PC-3 (cell line): Measurements from ENCODE around the gene GZF1. TPM values are rescaled to one million over a fixed set of nuclear protein-coding genes. Genes with fewer than 3 reads are reported as not detected.
A peak's percentile ranks its signal among the peaks of the same experiment; 100 is the strongest.

Experiments used
- ATAC-seq: fragments of 200-7000 bp; cut with Tn5 transposase; 2 replicates; pipeline ENCODE4 v1.9.1; 2020; ENCODE audit warnings: mild to moderate bottlenecking, moderate library complexity
- BruUV-seq: library from RNA; stranded (reverse); fragments of 400-500 nt; replicated peaks from 2 replicates; lab custom pipeline; 2021; lab: Mats Ljungman, UMichigan
- CTCF ChIA-PET: fragments of 300-600 bp; sonication (Branson Sonifier 250); formaldehyde crosslinking; loops from one replicate; lab custom pipeline; 2022; ENCODE audit warnings: antibody characterized with exemption; lab: Charles Lee
- POLR2A ChIA-PET: fragments of 300-600 bp; sonication (Branson Sonifier 250); formaldehyde crosslinking; loops from one replicate; lab custom pipeline; 2022; ENCODE audit warnings: antibody characterized with exemption; ENCODE audit not compliant: unreplicated experiment; lab: Charles Lee
- DNase-seq: peaks from one replicate; pipeline ENCODE4 v3.0.0-alpha.2; 2015
- H2AFZ ChIP-seq: fragments of 300-600 bp; sonication (generic); 2 replicates; pipeline ENCODE4 v1.6.0; 2016; ENCODE audit warnings: antibody characterized with exemption, low read length
- H3F3A ChIP-seq: fragments of 300-600 bp; sonication (generic); one replicate; pipeline ENCODE4 v1.6.0; 2017; ENCODE audit warnings: antibody characterized with exemption, low read length, control low read depth, mild to moderate bottlenecking; ENCODE audit not compliant: unreplicated experiment
- H3K27ac ChIP-seq: fragments of 300-600 bp; sonication (generic); 2 replicates; pipeline ENCODE4 v1.5.1; 2016; ENCODE audit warnings: mild to moderate bottlenecking, low read length
- H3K27me3 ChIP-seq: fragments of 300-600 bp; sonication (generic); 2 replicates; pipeline ENCODE4 v1.6.1; 2016; ENCODE audit warnings: low read length, mixed read lengths
- H3K36me3 ChIP-seq: fragments of 300-600 bp; sonication (generic); 2 replicates; pipeline ENCODE4 v1.6.1; 2016; ENCODE audit warnings: low read depth, mixed run types, low read length, mixed read lengths
- H3K4me1 ChIP-seq: fragments of 300-600 bp; sonication (generic); 2 replicates; pipeline ENCODE4 v1.5.1; 2016; ENCODE audit warnings: low read length; ENCODE audit not compliant: insufficient read depth
- H3K4me2 ChIP-seq: fragments of 300-600 bp; sonication (generic); 2 replicates; pipeline ENCODE4 v1.6.0; 2016; ENCODE audit warnings: low read length
- H3K4me3 ChIP-seq: fragments of 300-600 bp; sonication (generic); 2 replicates; pipeline ENCODE4 v1.5.1; 2016; ENCODE audit warnings: mild to moderate bottlenecking, low read length, mixed read lengths
- H3K79me2 ChIP-seq: fragments of 300-600 bp; sonication (generic); 2 replicates; pipeline ENCODE4 v1.6.1; 2017; ENCODE audit warnings: low read length, mixed read lengths
- H3K9ac ChIP-seq: fragments of 300-600 bp; sonication (generic); 2 replicates; pipeline ENCODE4 v1.6.0; 2016; ENCODE audit warnings: mild to moderate bottlenecking, low read length
- H3K9me2 ChIP-seq: fragments of 300-600 bp; sonication (generic); replicated peaks from 2 replicates; pipeline ENCODE4 v1.6.1; 2016; ENCODE audit warnings: mixed run types, low read length, mixed read lengths
- H3K9me3 ChIP-seq: fragments of 300-600 bp; sonication (generic); 2 replicates; pipeline ENCODE4 v1.6.1; 2016; ENCODE audit warnings: low read length, mixed read lengths
- H4K20me1 ChIP-seq: fragments of 300-600 bp; sonication (generic); 2 replicates; pipeline ENCODE4 v1.6.1; 2016; ENCODE audit warnings: low read length, mixed read lengths
- CTCF ChIP-seq: fragments of 300-600 bp; sonication (generic); conservative IDR thresholded peaks from 2 replicates; pipeline ENCODE4 v1.5.1; 2017; ENCODE audit warnings: antibody characterized with exemption, low read depth, mild to moderate bottlenecking, low read length
- EZH2 ChIP-seq: fragments of 300-600 bp; sonication (generic); IDR thresholded peaks from one replicate; pipeline ENCODE4 v1.6.1; 2017; ENCODE audit warnings: antibody characterized with exemption, mild to moderate bottlenecking, low read length; ENCODE audit not compliant: unreplicated experiment
- EZH2phosphoT487 ChIP-seq: fragments of 300-600 bp; sonication (generic); IDR thresholded peaks from 2 replicates; pipeline ENCODE4 v1.6.1; 2018; ENCODE audit warnings: mild to moderate bottlenecking, antibody characterized with exemption, low read length, borderline replicate concordance
- intact Hi-C: fragments of 100-400 bp; cut with micrococcal nuclease; formaldehyde crosslinking; loops from 2 replicates; pipeline ENCODE4 v1.9.0; 2023
- total RNA-seq: library from RNA; depleted of rRNA; stranded (reverse); fragments of >200 nt; gene quantifications from 2 replicates; pipeline ENCODE4 v1.2.3, GENCODE V29; 2014

Gene GZF1
- total RNA-seq, 1 experiment from 2014 or later = 16.0 TPM

- POLR2A ChIA-PET = no interaction called here
- intact Hi-C loops = no loop called here
- ATAC-seq (no peak), DNase-seq (peak; percentile 21)
- no peaks in the 10 kb centered on the region for H3K36me3 ChIP-seq
- no peak overlapping the region for H2AFZ ChIP-seq
- no peaks in the 10 kb centered on the region for H3K79me2 ChIP-seq
- no peaks in the 10 kb centered on the region for H3K4me1 ChIP-seq
- no peaks in the 10 kb centered on the region for H4K20me1 ChIP-seq
- no peak overlapping the region for H3K4me2 ChIP-seq
- BruUV-seq = no TSS peak
- H3K9ac ChIP-seq = no peak overlapping the region
- CTCF ChIA-PET = no interaction called here
- no peaks in the 10 kb centered on the region for H3K9me2 ChIP-seq
- TF ChIP-seq CTCF (no peak), EZH2 (no peak), EZH2phosphoT487 (no peak)
- no peaks in the 10 kb centered on the region for H3F3A ChIP-seq
- H3K9me3 ChIP-seq = no peaks in the 10 kb centered on the region
- H3K4me3 ChIP-seq = no peak overlapping the region
- no peak overlapping the region for H3K27ac ChIP-seq
- H3K27me3 ChIP-seq = peaks cover 9% of the 10 kb centered on the region; the same call in 1 of the 2 replicates
Observed at GRCh38 chr20:23331450-23332350, 30.3 kb upstream of the GZF1 start.

- H3K9me3 ChIP-seq = no peaks in the 10 kb centered on the region
- no peak for ATAC-seq
- no peaks in the 10 kb centered on the region for H3K36me3 ChIP-seq
- H3K9me2 ChIP-seq = no peaks in the 10 kb centered on the region
- TF ChIP-seq CTCF (no peak), EZH2phosphoT487 (no peak), EZH2 (no peak)
- no TSS peak for BruUV-seq
- CTCF ChIA-PET = no interaction called here
- no peak overlapping the region for H3K9ac ChIP-seq
- no peaks in the 10 kb centered on the region for H3K4me1 ChIP-seq
- no peaks in the 10 kb centered on the region for H3F3A ChIP-seq
- peaks cover 9% of the 10 kb centered on the region; the same call in 1 of the 2 replicates for H3K27me3 ChIP-seq
- no peak for DNase-seq
- no peak overlapping the region for H3K4me2 ChIP-seq
- H3K4me3 ChIP-seq = no peak overlapping the region
- H3K79me2 ChIP-seq = no peaks in the 10 kb centered on the region
- intact Hi-C loops = no loop called here
- no peaks in the 10 kb centered on the region for H4K20me1 ChIP-seq
- no peak overlapping the region for H2AFZ ChIP-seq
- H3K27ac ChIP-seq = no peak overlapping the region
- POLR2A ChIA-PET = no interaction called here
Observed at GRCh38 chr20:23332467-23332866, 29.5 kb upstream of the GZF1 start.

- DNase-seq = no peak
- Histone ChIP-seq H3F3A (no peaks in the 10 kb centered on the region), H3K9me2 (no peaks in the 10 kb centered on the region), H3K4me3 (no peak overlapping the region), H3K4me1 (no peaks in the 10 kb centered on the region), H3K9me3 (no peaks in the 10 kb centered on the region), H3K36me3 (no peaks in the 10 kb centered on the region), H3K79me2 (no peaks in the 10 kb centered on the region), H3K27ac (no peak overlapping the region), H4K20me1 (no peaks in the 10 kb centered on the region), H3K27me3 (no peaks in the 10 kb centered on the region), H3K4me2 (no peak overlapping the region), H2AFZ (no peak overlapping the region), H3K9ac (no peak overlapping the region)
- CTCF ChIA-PET = no interaction called here
- POLR2A ChIA-PET = no interaction called here
- no peak for TF ChIP-seq EZH2
- TF ChIP-seq EZH2phosphoT487 = no peak
- no peak for TF ChIP-seq CTCF
- intact Hi-C loops = no loop called here
- no peak for ATAC-seq
- BruUV-seq = no TSS peak
Observed at GRCh38 chr20:23334111-23334510, 27.9 kb upstream of the GZF1 start.
